Small intestine (tissue), 7 donors: Measurements from ENCODE around the gene HOXA5. TPM values are rescaled to one million over a fixed set of nuclear protein-coding genes. Genes with fewer than 3 reads are reported as not detected.
A peak's percentile ranks its signal among the peaks of the same experiment; 100 is the strongest.

Experiments used
- DNase-seq, 2 donors: peaks; one replicate each; pipeline versions ENCODE4 v3.0.0 to v3.0.0-alpha.2; 2013
- FAIRE-seq: peaks from 2 replicates; lab custom pipeline; 2012; peaks lifted over from hg19 to GRCh38; lab: Jason Lieb, UNC
- H3K27ac ChIP-seq, 3 donors: one replicate each; pipeline ENCODE4 v1.5.1; 2013; ENCODE audit warnings: low read length in 2 of 3, mild to moderate bottlenecking in 2 of 3, control low read depth in 1 of 3, inconsistent platforms in 1 of 3, low read depth in 1 of 3, moderate library complexity in 1 of 3
- H3K27me3 ChIP-seq, 3 donors: one replicate each; pipeline ENCODE4 v1.6.1; 2013; ENCODE audit warnings: low read length in 3 of 3, inconsistent platforms in 1 of 3; ENCODE audit not compliant: control insufficient read depth in 3 of 3, insufficient read depth in 3 of 3
- H3K36me3 ChIP-seq, 3 donors: one replicate each; pipeline ENCODE4 v1.6.1; 2013; ENCODE audit warnings: low read length in 3 of 3, inconsistent platforms in 1 of 3, low read depth in 1 of 3, mild to moderate bottlenecking in 1 of 3, moderate library complexity in 1 of 3; ENCODE audit not compliant: control insufficient read depth in 3 of 3, insufficient read depth in 2 of 3
- H3K4me1 ChIP-seq, 3 donors: one replicate each; pipeline ENCODE4 v1.6.1; 2013; ENCODE audit warnings: low read length in 2 of 3, inconsistent platforms in 1 of 3, low read depth in 1 of 3, mild to moderate bottlenecking in 1 of 3, moderate library complexity in 1 of 3; ENCODE audit not compliant: control insufficient read depth in 3 of 3, insufficient read depth in 2 of 3
- H3K4me3 ChIP-seq, 3 donors: one replicate each; pipeline ENCODE4 v1.5.1; 2013; ENCODE audit warnings: low read length in 3 of 3, control low read depth in 1 of 3, inconsistent platforms in 1 of 3, low read depth in 1 of 3, mild to moderate bottlenecking in 1 of 3, moderate library complexity in 1 of 3
- H3K9me3 ChIP-seq, 2 donors: one replicate each; pipeline ENCODE4 v1.6.1; 2013; ENCODE audit warnings: low read depth in 1 of 2, low read length in 1 of 2; ENCODE audit not compliant: control insufficient read depth in 2 of 2, insufficient read depth in 1 of 2
- WGBS, 3 donors: extraction: QIAGEN DNeasy Blood & Tissue Kit; methylation state at CpG; one replicate each; pipeline ENCODE4 v1.1.7; 2013; 5-methylcytosine and 5-hydroxymethylcytosine counted together
- polyA plus RNA-seq, 4 donors: library from polyadenylated mRNA; stranded (reverse) in 3 of 4; unstranded in 1 of 4; fragments of 200-250 nt in 3 of 4; fragments of 120-200 nt in 1 of 4; gene quantifications; one replicate each; pipeline versions ENCODE4 v1.2.1 to v1.2.3, GENCODE V29; 2013
- donor health status: healthy with polysubstance abuse.
- donor health status: control.
- donor health status: control.
- donor health status: Bipolar disorder and iron deficiency.
- donor health status: healthy.

The HOXA5 gene
- polyA plus RNA-seq, 4 donors = 0.45 to 44.0 (median 5.1) TPM

GRCh38 chr7:27159266-27160144, 16.0 kb upstream of the HOXA5 start:
- no peak for DNase-seq
- H3K27ac ChIP-seq = no peak overlapping the region
- H3K36me3 ChIP-seq = peaks cover 0 to 7% (median 0%) of the 10 kb centered on the region in 3 donors
- peak overlapping the region in 1 of 3 donors; percentile 45 for H3K4me3 ChIP-seq
- WGBS, 3 donors = 27 to 51% (median 42%) methylated on average over 27 of the region's 27 CpGs
- FAIRE-seq = no peak
- peaks cover 12 to 98% (median 71%) of the 10 kb centered on the region in 3 donors for H3K27me3 ChIP-seq
- peaks cover 0 to 3% of the 10 kb centered on the region in 2 donors for H3K9me3 ChIP-seq
- peaks cover 0 to 25% (median 0%) of the 10 kb centered on the region in 3 donors for H3K4me1 ChIP-seq

GRCh38 chr7:27158436-27159265, 15.2 kb upstream of the HOXA5 start:
- no peak for FAIRE-seq
- 17 to 34% (median 28%) methylated on average over 35 of the region's 35 CpGs for WGBS, 3 donors
- DNase-seq = no peak
- Histone ChIP-seq H3K36me3 (peaks cover 0 to 7% (median 0%) of the 10 kb centered on the region in 3 donors), H3K27me3 (peaks cover 16 to 98% (median 70%) of the 10 kb centered on the region in 3 donors), H3K9me3 (peaks cover 0 to 3% of the 10 kb centered on the region in 2 donors), H3K4me1 (peaks cover 0 to 20% (median 0%) of the 10 kb centered on the region in 3 donors), H3K27ac (no peak overlapping the region), H3K4me3 (no peak overlapping the region)

- WGBS, 3 donors = 9 to 19% (median 17%) methylated on average over 30 of the region's 30 CpGs
- Histone ChIP-seq H3K4me3 (peak overlapping the region in 2 of 3 donors; percentile 44 to 55), H3K36me3 (peaks cover 0 to 3% (median 0%) of the 10 kb centered on the region in 3 donors), H3K27me3 (peaks cover 13 to 98% (median 69%) of the 10 kb centered on the region in 3 donors), H3K27ac (no peak overlapping the region), H3K9me3 (peaks cover 0 to 3% of the 10 kb centered on the region in 2 donors), H3K4me1 (peaks cover 0 to 20% (median 0%) of the 10 kb centered on the region in 3 donors)
- FAIRE-seq (no peak), DNase-seq (peak in 1 of 2 donors; percentile 71)
These were observed 14.4 kb upstream of the HOXA5 start for GRCh38 chr7:27157702-27158431.

GRCh38 chr7:27156916-27157701, 13.6 kb upstream of the HOXA5 start:
- Histone ChIP-seq H3K27ac (no peak overlapping the region), H3K9me3 (peaks cover 0 to 3% of the 10 kb centered on the region in 2 donors), H3K4me3 (peak overlapping the region in 2 of 3 donors; percentile 44 to 55), H3K36me3 (peaks cover 0 to 1% (median 0%) of the 10 kb centered on the region in 3 donors), H3K4me1 (peaks cover 0 to 20% (median 0%) of the 10 kb centered on the region in 3 donors), H3K27me3 (peaks cover 13 to 98% (median 75%) of the 10 kb centered on the region in 3 donors)
- DNase-seq = no peak
- WGBS, 3 donors = 11 to 16% (median 14%) methylated on average over 28 to 30 of the region's 30 CpGs
- FAIRE-seq = no peak

GRCh38 chr7:27156508-27156898, 13.0 kb upstream of the HOXA5 start, which contains the start of gene HOXA7:
Gene HOXA7 (minus strand): TSS chr7:27156675. CDS start chr7:27156545, 130 bp downstream.
- Histone ChIP-seq H3K9me3 (peaks cover 0 to 3% of the 10 kb centered on the region in 2 donors), H3K27ac (peak within 1 kb of the TSS in 2 of 3 donors; percentile 48 to 67)
- no peak for FAIRE-seq

GRCh38 chr7:27155816-27156507, 12.5 kb upstream of the HOXA5 start:
- peaks cover 15 to 98% (median 78%) of the 10 kb centered on the region in 3 donors for H3K27me3 ChIP-seq
- H3K4me1 ChIP-seq = peaks cover 0 to 25% (median 0%) of the 10 kb centered on the region in 3 donors
- H3K9me3 ChIP-seq = peaks cover 0 to 3% of the 10 kb centered on the region in 2 donors
- FAIRE-seq = no peak
- H3K4me3 ChIP-seq = peak overlapping the region; percentile 18 to 55 (median 47)
- H3K27ac ChIP-seq = peak overlapping the region in 2 of 3 donors; percentile 48 to 67
- peak in 1 of 2 donors; percentile 73 for DNase-seq
- WGBS, 3 donors = 3 to 6% (median 3%) methylated on average over 59 to 63 of the region's 63 CpGs
- H3K36me3 ChIP-seq = no peaks in the 10 kb centered on the region

More at GRCh38 chr7:27156508-27156898, 13.0 kb upstream of the HOXA5 start, which contains the start of gene HOXA7:
- peak within 1 kb of the TSS; percentile 18 to 55 (median 47) for H3K4me3 ChIP-seq
- DNase-seq = peak in 1 of 2 donors; percentile 75
- H3K27me3 ChIP-seq = peaks cover 13 to 98% (median 76%) of the 10 kb centered on the region in 3 donors
- peaks cover 0 to 20% (median 0%) of the 10 kb centered on the region in 3 donors for H3K4me1 ChIP-seq
- no peaks in the 10 kb centered on the region for H3K36me3 ChIP-seq
- 3 to 17% (median 14%) methylated on average over 30 to 33 of the region's 33 CpGs for WGBS, 3 donors
